Neural cell (in vitro differentiated cells): ENCODE data around the gene KRTAP10-5.

ENCODE experiments used
- EP300 ChIP-seq: fragments of 450-650 bp; conservative IDR thresholded peaks from 2 replicates; pipeline ENCODE4 v1.6.1; 2014; ENCODE audit warnings: antibody characterized with exemption, mild to moderate bottlenecking, moderate library complexity; ENCODE audit not compliant: poor library complexity, severe bottlenecking
- EZH2 ChIP-seq: fragments of 200-600, 300-800 bp; shearing (Covaris generic), sonication (generic); IDR thresholded peaks from 2 replicates; pipeline ENCODE4 v1.6.1; 2014; ENCODE audit warnings: antibody characterized with exemption, low read length, borderline replicate concordance, mild to moderate bottlenecking; ENCODE audit not compliant: insufficient read depth, poor library complexity, severe bottlenecking
- MXI1 ChIP-seq: fragments of 450-650 bp; conservative IDR thresholded peaks from 2 replicates; pipeline ENCODE4 v1.6.1; 2014; ENCODE audit warnings: antibody characterized with exemption, mild to moderate bottlenecking; ENCODE audit not compliant: poor library complexity, severe bottlenecking
- POLR2AphosphoS5 ChIP-seq: IDR thresholded peaks from 2 replicates; pipeline ENCODE4 v1.6.1; 2012
- RAD21 ChIP-seq: fragments of 450-650 bp; conservative IDR thresholded peaks from 2 replicates; pipeline ENCODE4 v1.6.1; 2014; ENCODE audit warnings: antibody characterized with exemption, mild to moderate bottlenecking, moderate library complexity
- TAF1 ChIP-seq: IDR thresholded peaks from 2 replicates; pipeline ENCODE4 v1.6.1; 2012; ENCODE audit warnings: low read depth
- TF ChIP-seq, protein P1 (sequence below): fragments of 450-650 bp; IDR thresholded peaks from 2 replicates; pipeline ENCODE4 v1.5.1; 2014; ENCODE audit warnings: antibody characterized with exemption, mild to moderate bottlenecking, moderate library complexity; ENCODE audit not compliant: poor library complexity, severe bottlenecking
- TF ChIP-seq, protein P2 (sequence below): IDR thresholded peaks from 2 replicates; pipeline ENCODE4 v1.6.1; 2012; ENCODE audit warnings: borderline replicate concordance

DNA sequence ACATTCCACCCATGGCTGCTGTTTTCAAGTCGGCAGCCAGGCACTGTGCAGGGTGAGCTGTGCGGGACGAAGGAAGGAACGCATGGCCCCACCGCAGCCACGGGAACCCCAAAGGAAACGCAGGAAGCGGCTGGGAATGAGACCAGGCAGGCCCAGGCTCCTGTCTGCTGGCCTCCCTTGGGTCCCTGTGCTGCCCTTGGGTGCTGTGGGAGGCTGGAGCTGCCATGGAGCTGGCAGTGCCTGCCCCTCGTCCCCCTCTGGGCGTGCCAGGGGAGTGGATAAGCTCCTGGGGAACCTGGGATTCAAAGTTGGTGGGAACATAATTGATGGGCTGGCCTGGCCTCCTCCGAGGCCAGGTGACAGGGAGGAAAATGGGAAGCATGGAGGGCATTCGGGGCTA, 12.1 kb downstream of the KRTAP10-5 start:
- TF ChIP-seq POLR2AphosphoS5 (no peak), TAF1 (no peak), EZH2 (no peak), RAD21 (no peak), MXI1 (no peak), EP300 (no peak)
- TF ChIP-seq, protein P1, sequence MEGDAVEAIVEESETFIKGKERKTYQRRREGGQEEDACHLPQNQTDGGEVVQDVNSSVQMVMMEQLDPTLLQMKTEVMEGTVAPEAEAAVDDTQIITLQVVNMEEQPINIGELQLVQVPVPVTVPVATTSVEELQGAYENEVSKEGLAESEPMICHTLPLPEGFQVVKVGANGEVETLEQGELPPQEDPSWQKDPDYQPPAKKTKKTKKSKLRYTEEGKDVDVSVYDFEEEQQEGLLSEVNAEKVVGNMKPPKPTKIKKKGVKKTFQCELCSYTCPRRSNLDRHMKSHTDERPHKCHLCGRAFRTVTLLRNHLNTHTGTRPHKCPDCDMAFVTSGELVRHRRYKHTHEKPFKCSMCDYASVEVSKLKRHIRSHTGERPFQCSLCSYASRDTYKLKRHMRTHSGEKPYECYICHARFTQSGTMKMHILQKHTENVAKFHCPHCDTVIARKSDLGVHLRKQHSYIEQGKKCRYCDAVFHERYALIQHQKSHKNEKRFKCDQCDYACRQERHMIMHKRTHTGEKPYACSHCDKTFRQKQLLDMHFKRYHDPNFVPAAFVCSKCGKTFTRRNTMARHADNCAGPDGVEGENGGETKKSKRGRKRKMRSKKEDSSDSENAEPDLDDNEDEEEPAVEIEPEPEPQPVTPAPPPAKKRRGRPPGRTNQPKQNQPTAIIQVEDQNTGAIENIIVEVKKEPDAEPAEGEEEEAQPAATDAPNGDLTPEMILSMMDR = no peak
- TF ChIP-seq, protein P2, sequence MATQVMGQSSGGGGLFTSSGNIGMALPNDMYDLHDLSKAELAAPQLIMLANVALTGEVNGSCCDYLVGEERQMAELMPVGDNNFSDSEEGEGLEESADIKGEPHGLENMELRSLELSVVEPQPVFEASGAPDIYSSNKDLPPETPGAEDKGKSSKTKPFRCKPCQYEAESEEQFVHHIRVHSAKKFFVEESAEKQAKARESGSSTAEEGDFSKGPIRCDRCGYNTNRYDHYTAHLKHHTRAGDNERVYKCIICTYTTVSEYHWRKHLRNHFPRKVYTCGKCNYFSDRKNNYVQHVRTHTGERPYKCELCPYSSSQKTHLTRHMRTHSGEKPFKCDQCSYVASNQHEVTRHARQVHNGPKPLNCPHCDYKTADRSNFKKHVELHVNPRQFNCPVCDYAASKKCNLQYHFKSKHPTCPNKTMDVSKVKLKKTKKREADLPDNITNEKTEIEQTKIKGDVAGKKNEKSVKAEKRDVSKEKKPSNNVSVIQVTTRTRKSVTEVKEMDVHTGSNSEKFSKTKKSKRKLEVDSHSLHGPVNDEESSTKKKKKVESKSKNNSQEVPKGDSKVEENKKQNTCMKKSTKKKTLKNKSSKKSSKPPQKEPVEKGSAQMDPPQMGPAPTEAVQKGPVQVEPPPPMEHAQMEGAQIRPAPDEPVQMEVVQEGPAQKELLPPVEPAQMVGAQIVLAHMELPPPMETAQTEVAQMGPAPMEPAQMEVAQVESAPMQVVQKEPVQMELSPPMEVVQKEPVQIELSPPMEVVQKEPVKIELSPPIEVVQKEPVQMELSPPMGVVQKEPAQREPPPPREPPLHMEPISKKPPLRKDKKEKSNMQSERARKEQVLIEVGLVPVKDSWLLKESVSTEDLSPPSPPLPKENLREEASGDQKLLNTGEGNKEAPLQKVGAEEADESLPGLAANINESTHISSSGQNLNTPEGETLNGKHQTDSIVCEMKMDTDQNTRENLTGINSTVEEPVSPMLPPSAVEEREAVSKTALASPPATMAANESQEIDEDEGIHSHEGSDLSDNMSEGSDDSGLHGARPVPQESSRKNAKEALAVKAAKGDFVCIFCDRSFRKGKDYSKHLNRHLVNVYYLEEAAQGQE = no peak
